HG03159 (cell line): ENCODE data around the gene TGFBR3.

ENCODE experiments used
- ATAC-seq: cut with Tn5 transposase; IDR thresholded peaks from one replicate; pipeline ENCODE4 v1.9.1; 2021; ENCODE audit warnings: mild to moderate bottlenecking, moderate library complexity; ENCODE audit not compliant: unreplicated experiment

TGFBR3 gene

DNA sequence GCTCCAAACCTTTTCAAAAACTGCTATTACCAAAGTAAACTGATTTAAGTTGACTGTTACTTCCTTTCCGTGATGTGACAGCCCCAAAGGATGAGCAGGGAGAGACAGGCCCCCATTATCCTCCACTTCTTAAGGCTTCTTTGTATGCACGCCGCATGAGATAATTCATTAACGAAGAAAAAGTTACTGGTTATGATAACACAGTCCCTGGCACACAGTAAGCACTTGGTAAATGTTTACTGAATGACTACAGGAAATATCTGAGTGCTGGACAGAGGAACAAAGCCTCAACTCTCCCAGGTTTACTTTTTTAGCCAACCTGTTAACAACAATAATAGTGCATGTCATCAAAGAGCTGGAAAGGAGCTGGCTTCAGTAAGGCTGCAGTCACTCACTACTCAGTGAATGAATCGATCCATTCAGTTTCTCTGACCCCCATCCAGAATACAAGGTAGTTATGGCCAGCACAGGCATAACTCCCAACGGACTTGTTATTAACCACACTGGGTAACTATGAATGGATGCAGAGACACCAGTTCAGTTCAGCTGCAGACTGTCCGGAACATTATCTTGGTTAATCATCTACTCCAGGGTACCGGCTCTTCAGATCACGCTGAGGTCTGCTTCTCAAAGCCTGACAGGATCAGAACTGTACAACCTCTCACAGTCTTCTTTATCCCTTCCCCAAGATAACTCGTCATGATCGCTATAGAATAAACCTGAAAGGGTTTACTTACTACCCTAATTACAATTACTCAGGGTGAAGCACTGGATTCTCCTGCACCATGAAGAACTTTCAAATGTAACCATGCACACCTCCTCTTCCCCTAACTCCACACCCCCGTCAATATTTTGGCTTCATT, 58.3 kb downstream of the TGFBR3 start:
- no peak for ATAC-seq

DNA sequence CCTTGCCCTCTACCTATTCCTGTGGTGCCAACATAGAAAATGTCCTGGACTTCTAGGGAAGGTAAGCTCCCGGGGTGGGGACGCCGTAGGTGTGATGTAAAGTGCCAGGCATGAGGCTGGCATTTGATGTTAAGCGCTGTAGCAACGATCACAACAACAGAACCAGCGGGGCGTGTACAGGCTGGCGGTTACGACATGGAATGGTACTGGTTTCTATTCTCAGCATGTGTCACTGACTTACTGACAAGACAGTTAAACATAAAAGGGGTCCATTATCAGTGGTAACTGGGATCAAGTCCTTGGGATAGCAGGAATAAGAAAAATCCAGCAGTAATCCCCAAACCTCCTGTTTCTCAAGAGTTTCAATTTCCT, 58.9 kb downstream of the TGFBR3 start:
- ATAC-seq, result no peak

DNA sequence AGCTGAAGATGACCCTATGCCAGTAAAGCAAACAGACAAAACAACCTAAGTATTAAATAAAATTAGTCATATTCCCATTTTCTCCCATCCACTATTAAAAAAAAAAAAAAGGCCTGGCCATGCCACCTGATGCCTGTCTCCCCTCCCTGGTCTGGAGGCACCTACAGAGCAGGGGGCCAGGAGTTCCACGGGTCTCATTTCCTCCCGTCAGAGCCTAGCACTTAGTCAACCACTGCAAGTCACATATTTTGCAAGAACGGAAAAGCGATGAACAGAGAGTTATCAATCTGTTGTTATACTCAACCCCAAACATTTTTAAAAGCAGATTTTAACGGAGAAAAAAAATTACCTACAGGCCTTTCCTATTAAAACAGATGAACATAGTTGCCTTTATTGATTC, 59.3 kb downstream of the TGFBR3 start:
- ATAC-seq, result no peak

DNA sequence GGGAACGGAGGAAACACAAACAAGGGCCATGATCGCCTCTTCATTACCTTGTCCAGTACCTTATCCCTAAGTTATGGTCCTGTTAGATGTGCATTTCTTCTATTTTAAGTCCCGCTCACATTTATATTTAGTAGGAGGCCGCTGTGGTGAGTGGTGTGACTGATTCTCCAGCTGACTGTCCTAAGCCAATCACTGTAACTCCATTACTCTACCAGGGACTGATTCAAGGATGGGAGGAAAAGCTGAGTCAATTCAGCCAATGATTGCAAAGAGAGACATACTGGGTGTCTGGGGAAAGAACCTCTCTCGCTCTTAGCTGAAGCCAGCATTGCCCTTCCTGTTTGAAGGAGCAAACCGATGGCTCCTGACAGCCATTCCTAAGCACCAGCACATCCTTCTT, 59.7 kb downstream of the TGFBR3 start:
- no peak for ATAC-seq

DNA sequence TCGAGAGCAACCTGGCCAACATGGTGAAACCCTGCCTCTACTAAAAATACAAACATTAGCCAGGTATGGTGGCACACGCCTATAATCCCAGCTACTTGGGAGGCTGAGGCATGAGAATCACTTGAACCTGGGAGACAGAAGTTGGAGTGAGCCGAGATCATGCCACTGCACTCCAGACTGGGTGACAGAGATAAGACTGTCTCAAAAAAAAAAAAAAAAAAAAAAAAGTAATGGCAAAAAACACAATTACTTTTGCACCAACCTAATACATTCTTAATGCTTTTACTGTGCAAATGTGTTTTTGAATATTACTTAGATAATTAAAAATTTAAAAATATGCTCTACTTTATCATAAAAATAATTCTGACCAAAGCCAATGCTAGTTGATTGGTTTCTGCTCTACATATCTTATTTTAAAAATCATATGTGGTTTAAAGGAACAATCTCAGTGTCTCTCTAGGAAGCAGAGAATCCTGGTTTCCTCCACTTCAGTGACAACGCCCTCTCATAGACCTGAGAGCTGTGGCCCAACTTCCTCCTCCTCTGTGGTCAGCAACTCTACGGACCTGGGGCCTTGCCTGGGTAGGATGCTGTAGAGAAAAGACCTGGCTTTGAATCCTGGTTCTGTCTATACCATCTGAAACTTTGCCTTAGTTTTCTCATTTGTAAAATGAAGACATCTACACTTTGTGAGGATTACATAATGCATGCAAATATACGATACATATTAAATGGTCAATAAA, 64.7 kb downstream of the TGFBR3 start:
- no peak for ATAC-seq

DNA sequence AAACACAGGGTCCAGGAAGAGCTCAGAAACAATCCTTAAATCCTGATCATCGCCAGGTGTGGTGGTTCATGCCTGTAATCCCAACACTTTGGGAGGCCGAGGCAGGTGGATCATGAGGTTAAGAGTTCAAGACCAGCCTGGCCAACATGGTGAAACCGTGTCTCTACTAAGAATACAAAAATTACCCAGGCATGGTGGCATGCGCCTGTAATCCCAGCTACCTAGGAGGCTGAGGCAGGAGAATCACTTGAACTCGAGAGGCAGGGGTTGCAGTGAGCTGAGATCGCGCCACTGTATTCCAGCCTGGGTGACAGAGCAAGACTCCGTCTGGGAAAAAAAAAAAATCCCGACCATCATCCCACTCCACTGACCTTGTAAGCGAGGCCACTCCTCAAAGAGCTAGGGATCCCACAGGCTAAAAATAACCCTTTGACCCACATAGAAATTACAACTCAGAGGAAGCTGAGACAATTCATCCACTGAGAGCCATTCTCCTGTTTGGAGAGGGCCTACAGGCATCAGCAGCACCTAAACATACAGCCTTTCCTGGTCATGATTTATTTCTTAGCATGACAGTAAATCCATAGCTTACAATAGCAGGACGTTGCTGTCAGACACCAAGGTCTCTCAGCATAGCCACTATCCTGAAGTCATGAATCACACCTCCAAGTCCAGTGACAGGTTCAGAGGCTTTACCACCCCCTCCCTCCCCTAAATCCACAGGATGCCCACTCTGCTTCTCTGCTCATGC, 66.7 kb downstream of the TGFBR3 start:
- ATAC-seq, result no peak

DNA sequence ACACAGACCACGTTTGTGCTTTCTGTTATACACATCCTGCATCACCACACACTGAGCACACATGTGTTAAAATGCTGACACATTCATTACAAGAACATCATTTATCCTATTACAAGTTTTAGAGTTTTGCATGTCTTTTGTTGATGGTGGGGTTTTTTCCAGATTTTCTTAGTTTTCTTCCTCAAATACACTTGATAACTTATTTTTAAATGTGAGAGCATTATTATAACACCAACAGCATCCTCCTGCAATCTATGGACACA, 67.3 kb downstream of the TGFBR3 start:
- no peak for ATAC-seq

DNA sequence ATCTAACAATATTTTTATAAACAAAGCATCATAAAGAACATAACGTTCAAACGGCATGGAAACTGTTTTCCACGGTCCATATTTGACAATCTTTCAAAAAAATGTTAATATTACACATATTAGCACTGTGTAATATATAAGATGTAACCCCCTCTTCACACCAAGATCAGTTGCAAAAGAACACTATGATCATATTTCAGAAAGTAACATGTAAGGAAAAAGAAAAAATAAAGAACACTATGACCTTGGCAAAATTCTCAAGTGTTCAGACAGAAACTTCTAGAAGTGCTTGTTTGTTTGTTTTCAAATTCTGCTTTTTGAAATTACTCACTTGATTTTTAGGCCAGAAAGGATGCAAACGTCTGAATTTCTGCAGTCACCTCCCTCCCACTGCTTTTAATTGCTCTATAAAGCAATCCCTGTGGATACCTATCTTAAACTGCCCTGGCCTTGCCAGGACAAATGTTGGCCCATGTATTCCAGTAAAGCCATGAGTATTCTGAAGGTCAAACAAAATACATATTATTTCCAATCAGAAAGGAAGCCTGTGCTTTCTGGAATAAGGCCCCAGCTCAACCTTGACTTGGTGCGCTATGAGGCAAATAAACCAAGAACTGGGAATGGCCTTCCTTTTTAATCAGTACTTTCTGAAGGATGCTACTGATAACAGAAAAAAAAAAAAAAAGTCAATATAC, 68.6 kb downstream of the TGFBR3 start:
- ATAC-seq, result no peak

DNA sequence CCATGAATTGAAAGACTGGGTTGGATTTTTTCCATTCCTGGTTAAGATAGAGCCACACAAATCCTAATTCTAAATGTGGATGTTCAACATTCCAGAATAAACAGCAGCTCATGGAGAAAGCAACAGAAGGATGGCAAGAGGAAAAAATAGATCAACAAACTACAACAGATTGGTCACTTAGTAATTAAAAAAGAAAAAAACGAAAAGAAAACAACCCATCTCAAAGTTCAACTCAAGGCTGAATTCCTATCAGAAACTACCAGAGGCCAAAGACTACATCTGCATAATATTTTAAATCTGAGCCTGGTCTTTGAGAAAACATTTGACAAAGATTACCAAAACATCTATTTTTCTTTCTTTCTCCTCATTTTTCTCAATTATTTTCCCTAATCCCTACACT, 69.9 kb downstream of the TGFBR3 start:
- ATAC-seq, result no peak

DNA sequence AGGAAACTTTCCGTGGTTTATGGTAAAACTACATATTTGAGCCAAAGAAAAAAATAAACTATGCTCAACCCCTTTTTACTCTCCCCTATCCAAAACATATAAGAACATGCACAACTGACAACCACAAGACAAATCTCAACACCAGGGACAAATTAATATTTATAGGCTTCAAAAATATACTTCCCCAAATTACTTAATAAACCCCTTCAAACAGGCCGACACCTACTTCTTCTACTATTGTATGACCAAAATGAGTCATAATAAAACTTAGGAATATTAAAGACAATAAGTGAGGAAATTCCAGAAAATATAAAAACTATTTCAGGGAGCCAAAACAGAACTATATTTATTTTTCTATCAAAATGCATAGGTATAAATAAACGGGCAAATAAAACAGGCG, 71.5 kb downstream of the TGFBR3 start:
- no peak for ATAC-seq

DNA sequence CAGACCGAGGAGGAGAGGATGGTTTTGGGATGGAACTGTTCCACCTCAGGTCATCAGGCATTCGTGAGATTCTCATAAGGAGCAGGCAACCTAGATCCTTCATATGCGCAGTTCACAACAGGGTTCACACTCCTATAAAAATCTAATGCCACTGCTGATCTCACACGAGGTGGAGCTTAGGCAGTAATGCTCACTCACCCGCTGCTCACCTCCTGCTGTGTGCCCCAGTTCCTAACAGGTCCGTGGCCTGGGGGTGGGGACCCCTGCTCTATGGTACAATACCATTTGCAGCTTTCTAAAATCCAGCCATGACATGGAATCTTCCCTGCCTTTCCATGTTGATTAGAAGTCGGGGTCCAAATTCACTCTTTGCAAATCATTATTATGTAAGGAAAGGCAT, 72.1 kb downstream of the TGFBR3 start:
- no peak for ATAC-seq

DNA sequence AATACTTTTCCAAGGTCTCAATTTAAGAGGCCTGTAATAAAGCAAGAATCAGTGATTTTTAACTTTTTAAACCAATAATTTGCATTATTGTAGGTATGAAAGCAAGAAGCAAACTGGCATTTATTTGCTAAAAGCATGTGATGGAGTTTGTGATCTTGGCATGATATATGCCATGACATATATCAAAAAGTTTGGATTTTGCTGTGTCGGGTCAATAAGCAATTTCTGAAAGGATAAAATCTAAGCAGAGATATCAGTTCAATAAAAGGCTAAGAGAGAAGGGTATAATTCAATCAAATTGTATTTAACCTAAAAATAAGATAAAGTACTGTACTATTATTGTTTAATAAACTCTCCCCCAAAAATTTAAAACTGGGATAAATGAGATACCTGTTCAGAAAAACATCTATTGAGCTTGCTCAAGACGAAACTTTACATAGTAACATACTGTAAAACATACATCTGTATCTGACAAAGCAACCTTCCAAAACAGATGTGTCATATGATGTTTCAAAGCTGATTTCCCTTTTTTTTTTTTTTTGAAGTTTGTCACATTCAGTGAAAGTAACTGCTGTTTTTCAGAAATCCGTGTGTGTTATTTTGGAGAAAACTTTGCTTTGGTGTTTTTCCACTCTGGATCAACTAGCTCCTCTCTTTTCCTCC, 74.5 kb downstream of the TGFBR3 start:
- ATAC-seq, result no peak

DNA sequence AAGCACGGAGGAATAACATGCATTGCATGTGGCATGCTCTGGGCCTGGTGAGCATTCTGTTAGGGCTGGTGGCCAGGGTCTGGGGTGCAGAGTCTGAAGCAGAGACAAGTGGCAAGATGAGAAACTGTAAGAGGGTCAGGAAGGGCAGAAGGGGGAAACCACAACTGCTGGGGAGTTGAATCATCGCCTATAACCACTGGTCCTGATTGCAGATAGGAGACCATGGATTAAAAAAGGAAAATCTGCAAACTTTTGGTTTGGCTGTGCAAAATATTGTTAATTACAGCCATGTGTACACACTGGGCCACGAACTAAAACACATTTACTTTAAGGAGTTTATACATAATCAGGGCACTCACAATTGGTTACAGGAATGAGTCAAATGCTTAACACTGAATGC, 76.6 kb downstream of the TGFBR3 start:
- no peak for ATAC-seq

DNA sequence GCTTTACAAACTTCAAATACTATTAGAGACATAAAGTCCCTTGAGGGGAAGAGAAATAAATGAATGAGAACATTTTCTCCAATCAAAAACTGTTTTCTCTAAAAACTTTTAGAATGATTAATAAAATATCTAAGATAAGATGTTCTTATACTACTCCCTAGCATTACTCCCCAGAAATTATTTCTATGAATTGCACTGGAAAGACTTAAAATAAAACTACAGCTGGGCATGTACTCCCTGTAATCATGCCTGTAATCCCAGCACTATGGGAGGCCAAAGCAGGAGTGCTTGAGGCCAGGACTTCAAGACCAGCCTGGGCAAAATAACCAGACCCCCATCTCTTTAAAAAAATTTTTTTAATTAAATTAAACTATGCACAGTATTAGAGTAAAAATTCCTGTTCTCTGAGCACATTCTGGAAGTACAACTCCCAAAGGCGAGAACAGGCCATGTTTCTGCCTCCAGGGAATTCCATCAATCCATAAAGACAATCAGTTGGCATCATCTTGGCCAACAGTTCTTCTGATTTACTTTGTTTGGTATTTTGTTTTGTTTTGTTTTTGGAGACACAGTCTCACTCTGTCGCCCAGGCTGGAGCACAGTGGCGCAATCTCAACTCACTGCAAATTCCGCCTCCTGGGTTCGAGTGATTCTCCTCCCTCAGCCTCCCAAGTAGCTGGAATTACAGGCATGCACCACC, 77.9 kb downstream of the TGFBR3 start:
- no peak for ATAC-seq

DNA sequence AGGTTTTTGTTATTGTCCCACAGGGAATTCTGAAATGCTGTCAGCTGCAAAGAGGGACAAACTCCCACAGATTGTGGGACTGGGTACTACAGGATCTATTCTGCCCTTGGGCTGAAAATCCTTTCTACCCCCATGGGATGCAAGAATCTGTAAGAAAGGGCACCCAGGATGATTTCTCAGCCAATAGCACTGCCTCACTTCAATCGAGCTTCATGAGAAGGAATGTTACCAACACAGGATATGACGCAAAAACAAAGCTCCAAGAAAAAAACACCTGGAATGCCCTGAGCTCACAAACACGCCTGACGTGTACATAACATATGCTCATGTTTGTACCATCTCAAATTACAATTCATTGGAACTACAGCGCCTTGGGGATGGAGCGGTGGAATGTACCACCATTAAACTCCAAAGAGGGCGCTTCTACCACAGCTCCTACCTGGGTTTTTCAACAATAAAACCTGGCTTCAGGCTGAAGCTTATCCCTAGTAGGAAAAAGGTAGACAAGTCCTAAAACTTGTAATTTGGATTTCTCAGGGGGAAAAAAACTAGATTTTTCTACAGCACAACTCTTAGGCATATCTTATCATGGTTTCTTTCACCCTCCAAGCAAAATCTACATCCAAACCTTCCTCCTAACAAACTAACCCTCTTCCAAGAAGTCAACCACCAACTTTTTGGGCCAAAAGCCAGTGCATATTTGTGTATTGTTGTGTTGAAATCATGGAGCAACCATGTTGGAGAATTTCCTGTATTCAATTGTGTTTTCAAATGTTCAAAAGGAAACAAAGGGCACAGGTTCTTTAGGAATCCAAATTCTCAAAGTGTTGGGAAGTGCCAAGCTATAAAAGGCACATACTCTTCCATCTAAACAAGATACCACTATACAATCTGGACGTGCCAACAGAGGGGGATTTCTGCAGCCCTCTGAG, 78.9 kb downstream of the TGFBR3 start:
- no peak for ATAC-seq

DNA sequence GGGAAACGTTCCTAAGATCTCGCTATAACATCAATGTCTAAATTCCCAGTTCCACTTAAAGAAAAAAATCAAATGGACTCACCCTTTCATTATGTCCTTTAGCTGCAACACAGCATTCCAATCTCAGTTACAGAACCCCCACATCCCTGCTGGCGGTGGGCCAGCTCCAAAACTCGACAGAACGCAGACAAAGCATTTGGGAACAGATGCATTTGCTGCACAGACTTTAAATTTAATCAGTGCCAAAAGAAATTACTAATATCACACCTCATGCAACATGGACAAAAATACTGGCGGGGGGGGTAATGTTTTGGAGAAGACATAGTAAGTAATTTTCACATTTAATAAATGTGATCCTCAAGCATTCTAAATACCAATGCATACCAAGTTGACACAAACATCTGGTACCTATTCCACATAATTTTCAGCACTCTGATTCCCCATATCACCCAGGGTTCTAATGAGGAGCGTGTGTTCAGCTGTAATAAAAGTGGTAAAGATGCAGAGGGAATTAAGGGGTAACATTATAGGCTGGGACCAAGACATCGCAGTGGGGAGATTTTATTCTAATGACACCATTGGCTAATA, 79.7 kb downstream of the TGFBR3 start:
- no peak for ATAC-seq

DNA sequence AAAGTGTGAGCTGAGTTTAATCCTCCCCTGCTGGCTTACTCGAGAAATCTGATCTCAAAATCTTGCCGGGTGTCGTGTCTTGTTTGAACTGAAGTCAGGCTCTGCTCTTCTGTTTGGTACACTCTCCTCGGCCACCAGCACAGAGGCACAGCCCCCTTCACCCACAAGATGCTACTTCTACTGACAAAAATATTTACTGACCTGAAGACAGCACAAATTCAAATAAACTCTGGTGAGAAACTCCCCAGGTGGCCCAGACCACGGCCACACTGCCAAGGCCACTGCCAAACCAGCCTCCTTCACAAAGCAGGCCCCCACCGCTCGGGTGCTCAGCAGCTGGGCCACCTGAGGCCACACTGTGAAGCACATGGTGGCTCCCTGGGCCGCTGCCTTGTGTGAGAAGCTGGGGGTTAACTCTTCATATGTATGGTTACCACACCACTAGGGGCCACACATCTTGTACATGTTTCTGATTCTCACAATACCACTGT, 80.6 kb downstream of the TGFBR3 start:
- no peak for ATAC-seq

DNA sequence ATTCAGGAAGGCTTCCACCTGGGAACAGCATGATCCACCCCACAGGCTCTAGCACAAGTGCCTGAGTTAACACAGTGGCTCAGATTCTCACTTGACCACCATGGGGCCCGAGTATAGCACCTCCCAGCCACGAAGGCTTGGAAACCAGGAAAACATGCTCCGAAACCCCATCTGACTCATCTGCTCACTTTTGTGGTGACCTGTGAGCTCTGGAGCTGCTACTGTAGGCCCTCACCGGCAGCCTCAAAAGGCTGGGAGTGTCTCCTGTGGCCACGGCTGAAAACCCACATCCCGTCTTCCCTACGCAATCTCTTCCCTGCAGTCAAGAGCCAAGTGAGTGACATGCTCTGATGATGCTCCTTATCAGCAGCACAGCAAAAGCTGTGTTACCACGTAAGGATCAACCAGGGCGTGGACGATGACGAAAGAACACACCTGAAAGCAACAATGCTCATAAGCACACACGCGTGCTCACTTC, 81.4 kb downstream of the TGFBR3 start:
- ATAC-seq, result no peak
